ENCODE data around the gene EPB41.
"Not testable (repeated sequence)": the region's sequence is repeated elsewhere in the genome, so short reads cannot be mapped to it uniquely, and the experiment has no call there.

EPB41 gene

DNA sequence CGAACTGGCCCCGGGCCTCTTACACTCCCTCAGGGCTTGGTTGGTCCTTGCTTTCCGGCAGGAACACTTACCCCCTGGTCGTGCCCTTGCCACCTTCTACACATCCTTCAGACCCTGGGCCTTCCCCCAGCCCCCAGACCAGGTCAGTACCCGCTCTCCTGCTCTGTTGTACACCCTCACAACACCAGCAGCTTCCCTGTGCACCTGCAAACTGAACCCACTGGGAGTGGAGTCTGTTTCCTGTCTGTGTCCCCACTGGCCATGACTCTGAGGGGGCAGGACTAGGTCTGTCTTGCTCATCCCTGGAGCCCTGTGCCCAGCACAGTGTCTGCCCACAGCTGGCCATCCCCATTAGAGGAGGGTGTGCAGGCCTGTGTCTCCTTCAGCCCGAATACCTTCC, 211.4 kb downstream of the EPB41 start:
- Histone ChIP-seq H3K79me2 (ENCODE audit: insufficient read depth, low read depth) (no peaks in the 10 kb centered on the region), H3K36me3 (ENCODE audit: insufficient read depth) (no peaks in the 10 kb centered on the region), H3K4me1 (ENCODE audit: low read depth, poor library complexity, severe bottlenecking) (no peaks in the 10 kb centered on the region), H2AFZ (ENCODE audit: low read depth) (no peak overlapping the region), H4K20me1 (ENCODE audit: insufficient read depth) (no peaks in the 10 kb centered on the region), H3K27ac (no peak overlapping the region), H3K4me3 (IDR thresholded peaks at IDR 0.05; ENCODE audit: insufficient read depth, low read depth, low read length) (no peak overlapping the region), H3K4me2 (no peak overlapping the region), H3K9ac (no peak overlapping the region), H3K27me3 (ENCODE audit: insufficient read depth, low read depth) (no peaks in the 10 kb centered on the region)
- TF ChIP-seq, protein P1, sequence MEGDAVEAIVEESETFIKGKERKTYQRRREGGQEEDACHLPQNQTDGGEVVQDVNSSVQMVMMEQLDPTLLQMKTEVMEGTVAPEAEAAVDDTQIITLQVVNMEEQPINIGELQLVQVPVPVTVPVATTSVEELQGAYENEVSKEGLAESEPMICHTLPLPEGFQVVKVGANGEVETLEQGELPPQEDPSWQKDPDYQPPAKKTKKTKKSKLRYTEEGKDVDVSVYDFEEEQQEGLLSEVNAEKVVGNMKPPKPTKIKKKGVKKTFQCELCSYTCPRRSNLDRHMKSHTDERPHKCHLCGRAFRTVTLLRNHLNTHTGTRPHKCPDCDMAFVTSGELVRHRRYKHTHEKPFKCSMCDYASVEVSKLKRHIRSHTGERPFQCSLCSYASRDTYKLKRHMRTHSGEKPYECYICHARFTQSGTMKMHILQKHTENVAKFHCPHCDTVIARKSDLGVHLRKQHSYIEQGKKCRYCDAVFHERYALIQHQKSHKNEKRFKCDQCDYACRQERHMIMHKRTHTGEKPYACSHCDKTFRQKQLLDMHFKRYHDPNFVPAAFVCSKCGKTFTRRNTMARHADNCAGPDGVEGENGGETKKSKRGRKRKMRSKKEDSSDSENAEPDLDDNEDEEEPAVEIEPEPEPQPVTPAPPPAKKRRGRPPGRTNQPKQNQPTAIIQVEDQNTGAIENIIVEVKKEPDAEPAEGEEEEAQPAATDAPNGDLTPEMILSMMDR (conservative IDR thresholded peaks at IDR 0.05; ENCODE audit: low read depth, low read length): no peak

DNA sequence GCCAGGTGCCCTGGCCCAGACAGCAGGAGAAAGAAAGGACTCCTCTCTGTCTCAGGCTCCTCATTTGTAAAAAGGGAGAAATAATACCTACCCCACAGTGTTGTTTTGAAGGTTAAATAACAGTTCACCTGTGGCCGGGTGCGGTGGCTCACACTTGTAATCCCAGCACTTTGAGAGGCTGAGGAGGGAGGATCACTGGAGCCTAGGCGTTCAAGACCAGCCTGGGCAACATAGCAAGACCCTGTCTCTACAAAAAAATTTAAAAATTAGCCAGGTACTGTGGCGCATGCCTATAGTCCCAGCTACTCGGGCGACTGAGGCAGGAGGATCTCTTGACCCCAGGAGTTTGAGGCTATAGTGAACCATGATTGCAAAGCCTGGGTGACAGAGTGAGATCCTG, 211.8 kb downstream of the EPB41 start:
- TF ChIP-seq, protein P1 (conservative IDR thresholded peaks at IDR 0.05; ENCODE audit: low read depth, low read length): no peak
- H3K4me1 ChIP-seq (ENCODE audit: low read depth, poor library complexity, severe bottlenecking): no peaks in the 10 kb centered on the region
- H3K9ac ChIP-seq: no peak overlapping the region
- no peak overlapping the region for H3K4me3 ChIP-seq (IDR thresholded peaks at IDR 0.05; ENCODE audit: insufficient read depth, low read depth, low read length)
- H2AFZ ChIP-seq (ENCODE audit: low read depth): no peak overlapping the region
- H3K27me3 ChIP-seq (ENCODE audit: insufficient read depth, low read depth): no peaks in the 10 kb centered on the region
- H4K20me1 ChIP-seq (ENCODE audit: insufficient read depth): no peaks in the 10 kb centered on the region
- H3K79me2 ChIP-seq (ENCODE audit: insufficient read depth, low read depth): no peaks in the 10 kb centered on the region
- H3K27ac ChIP-seq: no peak overlapping the region
- H3K36me3 ChIP-seq (ENCODE audit: insufficient read depth): no peaks in the 10 kb centered on the region
- H3K4me2 ChIP-seq: no peak overlapping the region

DNA sequence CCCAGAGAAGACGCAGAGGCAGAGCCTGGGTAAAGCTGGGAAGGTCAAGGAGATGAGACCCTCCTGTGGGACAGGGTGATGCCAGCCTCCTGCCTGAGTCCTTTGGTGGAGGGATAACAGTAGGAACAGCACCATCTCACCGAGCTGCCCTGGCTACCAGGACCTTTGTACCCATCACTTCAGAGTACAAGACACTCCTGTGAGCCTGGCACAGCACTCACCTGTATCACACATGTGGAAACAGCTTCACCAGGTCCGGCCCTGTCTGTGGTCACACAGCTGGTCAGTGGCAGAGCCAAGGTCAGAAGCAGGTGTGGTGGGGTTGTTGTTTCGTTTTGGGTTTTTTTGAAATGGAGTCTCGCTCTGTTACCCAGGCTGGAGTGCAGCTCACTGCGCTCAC, 214.4 kb downstream of the EPB41 start:
- Histone ChIP-seq H3K27me3 (ENCODE audit: insufficient read depth, low read depth) (no peaks in the 10 kb centered on the region), H3K4me3 (IDR thresholded peaks at IDR 0.05; ENCODE audit: insufficient read depth, low read depth, low read length) (no peak overlapping the region), H3K36me3 (ENCODE audit: insufficient read depth) (no peaks in the 10 kb centered on the region), H3K79me2 (ENCODE audit: insufficient read depth, low read depth) (no peaks in the 10 kb centered on the region), H3K4me2 (no peak overlapping the region), H2AFZ (ENCODE audit: low read depth) (no peak overlapping the region), H3K4me1 (ENCODE audit: low read depth, poor library complexity, severe bottlenecking) (no peaks in the 10 kb centered on the region), H4K20me1 (ENCODE audit: insufficient read depth) (no peaks in the 10 kb centered on the region), H3K9ac (no peak overlapping the region), H3K27ac (no peak overlapping the region)
- TF ChIP-seq, protein P1 (conservative IDR thresholded peaks at IDR 0.05; ENCODE audit: low read depth, low read length): no peak

DNA sequence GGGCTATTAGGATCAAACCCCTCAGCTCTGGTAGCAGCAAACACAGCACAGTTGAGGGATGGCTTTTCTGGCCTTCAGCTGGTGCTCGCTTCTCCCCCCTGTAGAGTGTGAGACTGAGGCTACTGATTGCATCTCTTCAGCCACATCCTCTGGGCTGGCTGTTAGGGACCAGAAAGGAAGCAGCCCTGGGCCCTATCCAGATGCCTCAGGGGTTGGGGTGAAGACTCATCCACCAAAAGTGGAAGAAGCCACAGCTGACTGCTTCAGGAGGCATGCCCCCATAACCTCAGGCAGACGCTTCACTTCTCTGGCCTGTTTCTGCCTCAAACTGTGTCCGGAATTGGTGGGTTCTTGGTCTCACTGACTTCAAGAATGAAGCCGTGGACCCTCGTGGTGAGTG, 215.5 kb downstream of the EPB41 start:
- no peak overlapping the region for H3K4me2 ChIP-seq
- TF ChIP-seq, protein P1 (conservative IDR thresholded peaks at IDR 0.05; ENCODE audit: low read depth, low read length): no peak
- H3K9ac ChIP-seq: no peak overlapping the region
- no peak overlapping the region for H3K27ac ChIP-seq
- H3K36me3 ChIP-seq (ENCODE audit: insufficient read depth): no peaks in the 10 kb centered on the region
- H3K4me1 ChIP-seq (ENCODE audit: low read depth, poor library complexity, severe bottlenecking): no peaks in the 10 kb centered on the region
- H3K79me2 ChIP-seq (ENCODE audit: insufficient read depth, low read depth): no peaks in the 10 kb centered on the region
- H3K27me3 ChIP-seq (ENCODE audit: insufficient read depth, low read depth): no peaks in the 10 kb centered on the region
- no peaks in the 10 kb centered on the region for H4K20me1 ChIP-seq (ENCODE audit: insufficient read depth)
- no peak overlapping the region for H3K4me3 ChIP-seq (IDR thresholded peaks at IDR 0.05; ENCODE audit: insufficient read depth, low read depth, low read length)
- H2AFZ ChIP-seq (ENCODE audit: low read depth): no peak overlapping the region

DNA sequence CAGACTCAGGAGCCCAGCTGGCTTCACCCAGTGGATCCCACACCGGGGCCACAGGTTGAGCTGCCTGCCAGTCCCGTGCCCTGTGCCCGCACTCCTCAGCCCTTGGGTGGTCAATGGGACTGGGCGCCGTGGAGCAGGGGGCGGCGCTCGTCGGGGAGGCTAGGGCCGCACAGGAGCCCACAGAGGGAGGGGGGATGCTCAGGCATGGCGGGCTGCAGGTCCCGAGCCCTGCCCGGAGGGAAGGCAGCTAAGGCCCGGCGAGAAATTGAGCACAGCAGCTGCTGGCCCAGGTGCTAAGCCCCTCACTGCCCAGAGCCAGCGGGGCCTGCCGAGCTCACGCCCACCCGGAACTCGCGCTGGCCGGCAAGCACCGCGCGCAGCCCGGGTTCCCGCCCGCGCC, 216.7 kb downstream of the EPB41 start:
- not testable (repeated sequence) for H3K4me3 ChIP-seq (IDR thresholded peaks at IDR 0.05; ENCODE audit: insufficient read depth, low read depth, low read length); H3K4me1 ChIP-seq (ENCODE audit: low read depth, poor library complexity, severe bottlenecking); H3K27ac ChIP-seq; H3K4me2 ChIP-seq; H3K36me3 ChIP-seq (ENCODE audit: insufficient read depth); H2AFZ ChIP-seq (ENCODE audit: low read depth); H3K9ac ChIP-seq; H3K27me3 ChIP-seq (ENCODE audit: insufficient read depth, low read depth); H3K79me2 ChIP-seq (ENCODE audit: insufficient read depth, low read depth); H4K20me1 ChIP-seq (ENCODE audit: insufficient read depth)

All from KMS-11 (cell line).